ENCODE measurements around the gene BTBD18. TPM values are rescaled to one million over a fixed set of nuclear protein-coding genes. Genes with fewer than 3 reads are reported as not detected.

BTBD18 gene
- total and polyA plus RNA-seq, 2 of the 13 experiments (the other 11 are each of a cell fraction or from before 2014, with no cell fraction given), result not detected

- 88% methylated on average over 4 of the region's 4 CpGs for WGBS (ENCODE audit: low lambda C conversion rate)
- in situ Hi-C loops (cut with HindIII; ENCODE audit: extremely low pct_ligation_motif_present, low pct_unique_long_range_greater_than_20kb) (no loop called here), intact Hi-C loops (cut with micrococcal nuclease; ENCODE audit: unreplicated experiment) (no loop called here)
- ChIA-PET POLR2A (interaction anchor here (0.7 to 11.1 kb wide), 2 partner anchors 8 to 27 kb away, joined by 4 to 215 read pairs; partner anchors contain the start of gene CTNND1), CTCF (ENCODE audit: low intra/inter-chr PET ratio, low total read pairs) (no interaction called here)
- DNase-seq (ENCODE audit: low spot score) (no peak), ATAC-seq (no peak), FAIRE-seq (no peak)
- H3K79me2 ChIP-seq (ENCODE audit: insufficient read depth, low read length), result peaks cover 92% of the 10 kb centered on the region
- H2AFZ ChIP-seq (ENCODE audit: low read length), result no peak overlapping the region
- BruUV-seq (replicated peaks), result no TSS peak
- H3K27me3 ChIP-seq (ENCODE audit: control insufficient read depth in 1 of 2, insufficient read depth in 2 of 2, low read length in 2 of 2), result no peaks in the 10 kb centered on the region
- no peak overlapping the region for H3K4me3 ChIP-seq (replicated peaks in 1 of 3; ENCODE audit: insufficient read depth in 1 of 3, low read depth in 2 of 3, low read length in 3 of 3)
- peaks cover 55% of the 10 kb centered on the region for H4K20me1 ChIP-seq (ENCODE audit: insufficient read depth, low read length)
- H3K36me3 ChIP-seq (replicated peaks in 1 of 2; ENCODE audit: control insufficient read depth in 1 of 2, insufficient read depth in 2 of 2, low read length in 2 of 2), result no peaks in the 10 kb centered on the region; a peak in 4 of 5 replicates
- TF ChIP-seq MEF2D (CRISPR knock-in tag; IDR thresholded peaks at IDR 0.05) (no peak), FOXA3 (CRISPR knock-in tag; IDR thresholded peaks at IDR 0.05) (no peak), SMC3 (IDR thresholded peaks at IDR 0.05; ENCODE audit: low read length) (no peak)
- no peak overlapping the region for H3K27ac ChIP-seq (ENCODE audit: extremely low read length, insufficient read depth, low read length)
- H3K9me3 ChIP-seq (ENCODE audit: low read length), result no peaks in the 10 kb centered on the region
- no peak overlapping the region for H3K9ac ChIP-seq (ENCODE audit: insufficient read depth, low read depth, low read length)
- no peak overlapping the region for H3K4me2 ChIP-seq (ENCODE audit: low read depth, low read length)
- H3K4me1 ChIP-seq (ENCODE audit: insufficient read depth, low read length), result peaks cover 96% of the 10 kb centered on the region
Observed at GRCh38 chr11:57772562-57772961, 20.9 kb upstream of the BTBD18 start.

GRCh38 chr11:57771365-57771764 lies 19.7 kb upstream of the BTBD18 start:
- ATAC-seq, result no peak
- FAIRE-seq, result no peak
- Histone ChIP-seq H3K27me3 (ENCODE audit: control insufficient read depth in 1 of 2, insufficient read depth in 2 of 2, low read length in 2 of 2) (no peaks in the 10 kb centered on the region), H3K4me1 (ENCODE audit: insufficient read depth, low read length) (peaks cover 96% of the 10 kb centered on the region), H3K4me2 (ENCODE audit: low read depth, low read length) (peak overlapping the region; percentile 12; the same call in 1 of the 2 replicates), H4K20me1 (ENCODE audit: insufficient read depth, low read length) (peaks cover 62% of the 10 kb centered on the region), H3K36me3 (replicated peaks in 1 of 2; ENCODE audit: control insufficient read depth in 1 of 2, insufficient read depth in 2 of 2, low read length in 2 of 2) (peaks cover 0 to 6% of the 10 kb centered on the region in 2 experiments; a peak in 4 of 5 replicates), H3K9me3 (ENCODE audit: low read length) (no peaks in the 10 kb centered on the region), H3K9ac (ENCODE audit: insufficient read depth, low read depth, low read length) (no peak overlapping the region), H3K4me3 (replicated peaks in 1 of 3; ENCODE audit: insufficient read depth in 1 of 3, low read depth in 2 of 3, low read length in 3 of 3) (no peak overlapping the region), H3K27ac (ENCODE audit: extremely low read length, insufficient read depth, low read length) (no peak overlapping the region), H2AFZ (ENCODE audit: low read length) (no peak overlapping the region), H3K79me2 (ENCODE audit: insufficient read depth, low read length) (peaks cover 92% of the 10 kb centered on the region)
- in situ Hi-C loops (cut with HindIII; ENCODE audit: extremely low pct_ligation_motif_present, low pct_unique_long_range_greater_than_20kb) (no loop called here), intact Hi-C loops (cut with micrococcal nuclease; ENCODE audit: unreplicated experiment) (no loop called here)
- BruUV-seq (replicated peaks), result no TSS peak
- TF ChIP-seq ZFP41 (CRISPR knock-in tag; IDR thresholded peaks at IDR 0.05; ENCODE audit: borderline replicate concordance), result no peak
- TF ChIP-seq PCBP2 (optimal IDR thresholded peaks at IDR 0.05; ENCODE audit: low read depth, low read length, poor library complexity, severe bottlenecking), result no peak
- TF ChIP-seq ZNF574 (CRISPR knock-in tag; IDR thresholded peaks at IDR 0.05), result no peak
- no peak for TF ChIP-seq RXRB (CRISPR knock-in tag; IDR thresholded peaks at IDR 0.05; ENCODE audit: borderline replicate concordance)
- no peak for TF ChIP-seq TCF12 (IDR thresholded peaks at IDR 0.05)
- no peak for TF ChIP-seq TCF12 (CRISPR knock-in tag; IDR thresholded peaks at IDR 0.05)
- no peak for TF ChIP-seq MEIS2 (CRISPR knock-in tag; IDR thresholded peaks at IDR 0.05)
- TF ChIP-seq SRSF1 (optimal IDR thresholded peaks at IDR 0.05; ENCODE audit: low read depth, low read length), result no peak
- no peak for TF ChIP-seq ARNTL (CRISPR knock-in tag; IDR thresholded peaks at IDR 0.05)
- TF ChIP-seq CBX5 (CRISPR knock-in tag; IDR thresholded peaks at IDR 0.05; ENCODE audit: borderline replicate concordance), result no peak
- ChIA-PET CTCF (ENCODE audit: low intra/inter-chr PET ratio, low total read pairs) (no interaction called here), POLR2A (interaction anchor here (0.7 to 11.1 kb wide), 2 partner anchors 7 to 9 kb away, joined by 3 to 215 read pairs; partner anchors contain the start of gene CTNND1)
- 93% methylated on average over 3 of the region's 3 CpGs for WGBS (ENCODE audit: low lambda C conversion rate)
- DNase-seq (ENCODE audit: low spot score), result no peak

Measured in HepG2 (cell line).